ENCODE measurements around the gene TRIM21. TPM values are rescaled to one million over a fixed set of nuclear protein-coding genes. Genes with fewer than 3 reads are reported as not detected.
"Not testable (repeated sequence)": the region's sequence is repeated elsewhere in the genome, so short reads cannot be mapped to it uniquely, and the experiment has no call there.

The TRIM21 gene
- total RNA-seq, 1 experiment from 2014 or later: 24.7 TPM

- H4K20me1 ChIP-seq (ENCODE audit: insufficient read depth, low read depth, low read length); H3K27ac ChIP-seq (ENCODE audit: low read length); DNase-seq; H3K4me3 ChIP-seq (ENCODE audit: low read length); H3K36me3 ChIP-seq (ENCODE audit: insufficient read depth, low read length); H3K4me2 ChIP-seq (ENCODE audit: low read depth, low read length, poor library complexity, severe bottlenecking); H3K27me3 ChIP-seq (ENCODE audit: low read length); H3K9me3 ChIP-seq (ENCODE audit: low read length); H3K9me2 ChIP-seq (replicated peaks; ENCODE audit: insufficient read depth, low read length); H3K4me1 ChIP-seq (ENCODE audit: low read length); H3K9ac ChIP-seq (ENCODE audit: low read length); H2AFZ ChIP-seq (ENCODE audit: low read length); H3K79me2 ChIP-seq (ENCODE audit: low read length): not testable (repeated sequence)
These were observed 45.4 kb downstream of the TRIM21 start for GRCh38 chr11:4348142-4348541.

DNA sequence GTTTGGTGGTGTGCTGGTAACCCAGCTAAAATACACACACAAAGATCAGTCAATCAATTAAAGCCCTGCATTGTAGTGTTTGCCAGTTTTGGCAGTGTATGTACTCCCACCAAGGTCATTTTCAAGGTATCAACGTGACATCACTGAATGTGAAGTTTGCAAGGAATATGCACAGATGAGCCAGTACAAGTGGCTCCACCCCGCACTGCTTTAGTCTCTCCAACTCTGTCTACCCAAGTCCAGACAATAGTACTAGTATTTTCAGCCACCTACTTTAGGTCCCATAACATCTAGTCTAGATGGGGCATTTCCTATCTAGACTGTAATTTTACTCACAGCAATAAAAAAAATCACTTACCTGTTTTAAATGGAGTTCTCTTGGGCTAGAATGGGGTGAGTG lies 48.1 kb downstream of the TRIM21 start:
- H3K27ac ChIP-seq (ENCODE audit: low read length); H3K9me3 ChIP-seq (ENCODE audit: low read length); H3K9me2 ChIP-seq (replicated peaks; ENCODE audit: insufficient read depth, low read length): not testable (repeated sequence)

More for the DNA sequence above, 48.1 kb downstream of the TRIM21 start:
- not testable (repeated sequence) for H3K4me2 ChIP-seq (ENCODE audit: low read depth, low read length, poor library complexity, severe bottlenecking); DNase-seq; H2AFZ ChIP-seq (ENCODE audit: low read length); H3K9ac ChIP-seq (ENCODE audit: low read length); H3K27me3 ChIP-seq (ENCODE audit: low read length); H4K20me1 ChIP-seq (ENCODE audit: insufficient read depth, low read depth, low read length); H3K4me3 ChIP-seq (ENCODE audit: low read length); H3K4me1 ChIP-seq (ENCODE audit: low read length); H3K79me2 ChIP-seq (ENCODE audit: low read length); H3K36me3 ChIP-seq (ENCODE audit: insufficient read depth, low read length)

Other genes with a start within 250 kb of the TRIM21 start
- gene OR52B4, start 25.3 kb downstream of the TRIM21 start, total RNA-seq (2014; rRNA removed; shearing (Covaris generic); ENCODE audit: low replicate concordance): not detected in 2 replicates
- gene OR52K2, start 55.6 kb upstream of the TRIM21 start, total RNA-seq (2014; rRNA removed; shearing (Covaris generic); ENCODE audit: low replicate concordance): not detected in 2 replicates
- not detected in 2 replicates for gene OR52K1, start 88.9 kb upstream of the TRIM21 start, total RNA-seq (2014; rRNA removed; shearing (Covaris generic); ENCODE audit: low replicate concordance)
- gene OR52M1, start 151.5 kb upstream of the TRIM21 start, total RNA-seq (2014; rRNA removed; shearing (Covaris generic); ENCODE audit: low replicate concordance): not detected in 2 replicates
- not detected in 2 replicates for gene OR52I2, start 188.0 kb upstream of the TRIM21 start, total RNA-seq (2014; rRNA removed; shearing (Covaris generic); ENCODE audit: low replicate concordance)
- gene OR52I1, start 200.3 kb upstream of the TRIM21 start, total RNA-seq (2014; rRNA removed; shearing (Covaris generic); ENCODE audit: low replicate concordance): not detected in 2 replicates
- gene TRIM68, start 214.5 kb upstream of the TRIM21 start, total RNA-seq (2014; rRNA removed; shearing (Covaris generic); ENCODE audit: low replicate concordance): 17.5 and 21.1 TPM in 2 replicates
- not detected in 2 replicates for gene OR51D1, start 243.8 kb upstream of the TRIM21 start, total RNA-seq (2014; rRNA removed; shearing (Covaris generic); ENCODE audit: low replicate concordance)

Data from Karpas-422 (cell line).